Neural cell (in vitro differentiated cells): ENCODE results near the gene CACNA1C.

Experiments
- EP300 ChIP-seq: fragments of 450-650 bp; conservative IDR thresholded peaks from 2 replicates; pipeline ENCODE4 v1.6.1; 2014; ENCODE audit warnings: antibody characterized with exemption, mild to moderate bottlenecking, moderate library complexity; ENCODE audit not compliant: poor library complexity, severe bottlenecking
- EZH2 ChIP-seq: fragments of 200-600, 300-800 bp; shearing (Covaris generic), sonication (generic); IDR thresholded peaks from 2 replicates; pipeline ENCODE4 v1.6.1; 2014; ENCODE audit warnings: antibody characterized with exemption, low read length, borderline replicate concordance, mild to moderate bottlenecking; ENCODE audit not compliant: insufficient read depth, poor library complexity, severe bottlenecking
- MXI1 ChIP-seq: fragments of 450-650 bp; conservative IDR thresholded peaks from 2 replicates; pipeline ENCODE4 v1.6.1; 2014; ENCODE audit warnings: antibody characterized with exemption, mild to moderate bottlenecking; ENCODE audit not compliant: poor library complexity, severe bottlenecking
- POLR2AphosphoS5 ChIP-seq: IDR thresholded peaks from 2 replicates; pipeline ENCODE4 v1.6.1; 2012
- RAD21 ChIP-seq: fragments of 450-650 bp; conservative IDR thresholded peaks from 2 replicates; pipeline ENCODE4 v1.6.1; 2014; ENCODE audit warnings: antibody characterized with exemption, mild to moderate bottlenecking, moderate library complexity
- TF ChIP-seq, protein P1 (sequence below): fragments of 450-650 bp; IDR thresholded peaks from 2 replicates; pipeline ENCODE4 v1.5.1; 2014; ENCODE audit warnings: antibody characterized with exemption, mild to moderate bottlenecking, moderate library complexity; ENCODE audit not compliant: poor library complexity, severe bottlenecking
- TF ChIP-seq, protein P2 (sequence below): IDR thresholded peaks from 2 replicates; pipeline ENCODE4 v1.6.1; 2012; ENCODE audit warnings: borderline replicate concordance

DNA sequence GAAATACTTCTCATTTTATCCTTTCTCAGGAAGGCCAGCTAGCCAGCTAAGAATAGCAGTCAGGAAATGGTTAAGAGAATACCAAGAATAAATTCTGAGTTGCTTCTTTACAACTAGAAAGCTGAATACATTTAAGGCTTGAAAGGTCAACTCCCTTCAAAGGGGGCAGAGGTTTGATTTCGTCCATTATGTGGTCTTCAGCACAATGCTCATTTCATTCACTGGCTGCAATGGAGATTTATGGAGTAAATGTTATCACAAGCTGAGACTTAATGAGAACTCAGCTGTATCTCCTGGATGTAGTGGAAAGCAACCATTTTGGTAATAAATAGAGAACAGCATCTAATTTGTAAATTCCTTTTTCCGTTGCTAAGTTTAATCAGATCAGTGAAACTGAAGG lies 477.0 kb downstream of the CACNA1C start:
- TF ChIP-seq, protein P1, sequence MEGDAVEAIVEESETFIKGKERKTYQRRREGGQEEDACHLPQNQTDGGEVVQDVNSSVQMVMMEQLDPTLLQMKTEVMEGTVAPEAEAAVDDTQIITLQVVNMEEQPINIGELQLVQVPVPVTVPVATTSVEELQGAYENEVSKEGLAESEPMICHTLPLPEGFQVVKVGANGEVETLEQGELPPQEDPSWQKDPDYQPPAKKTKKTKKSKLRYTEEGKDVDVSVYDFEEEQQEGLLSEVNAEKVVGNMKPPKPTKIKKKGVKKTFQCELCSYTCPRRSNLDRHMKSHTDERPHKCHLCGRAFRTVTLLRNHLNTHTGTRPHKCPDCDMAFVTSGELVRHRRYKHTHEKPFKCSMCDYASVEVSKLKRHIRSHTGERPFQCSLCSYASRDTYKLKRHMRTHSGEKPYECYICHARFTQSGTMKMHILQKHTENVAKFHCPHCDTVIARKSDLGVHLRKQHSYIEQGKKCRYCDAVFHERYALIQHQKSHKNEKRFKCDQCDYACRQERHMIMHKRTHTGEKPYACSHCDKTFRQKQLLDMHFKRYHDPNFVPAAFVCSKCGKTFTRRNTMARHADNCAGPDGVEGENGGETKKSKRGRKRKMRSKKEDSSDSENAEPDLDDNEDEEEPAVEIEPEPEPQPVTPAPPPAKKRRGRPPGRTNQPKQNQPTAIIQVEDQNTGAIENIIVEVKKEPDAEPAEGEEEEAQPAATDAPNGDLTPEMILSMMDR = no peak
- TF ChIP-seq, protein P2, sequence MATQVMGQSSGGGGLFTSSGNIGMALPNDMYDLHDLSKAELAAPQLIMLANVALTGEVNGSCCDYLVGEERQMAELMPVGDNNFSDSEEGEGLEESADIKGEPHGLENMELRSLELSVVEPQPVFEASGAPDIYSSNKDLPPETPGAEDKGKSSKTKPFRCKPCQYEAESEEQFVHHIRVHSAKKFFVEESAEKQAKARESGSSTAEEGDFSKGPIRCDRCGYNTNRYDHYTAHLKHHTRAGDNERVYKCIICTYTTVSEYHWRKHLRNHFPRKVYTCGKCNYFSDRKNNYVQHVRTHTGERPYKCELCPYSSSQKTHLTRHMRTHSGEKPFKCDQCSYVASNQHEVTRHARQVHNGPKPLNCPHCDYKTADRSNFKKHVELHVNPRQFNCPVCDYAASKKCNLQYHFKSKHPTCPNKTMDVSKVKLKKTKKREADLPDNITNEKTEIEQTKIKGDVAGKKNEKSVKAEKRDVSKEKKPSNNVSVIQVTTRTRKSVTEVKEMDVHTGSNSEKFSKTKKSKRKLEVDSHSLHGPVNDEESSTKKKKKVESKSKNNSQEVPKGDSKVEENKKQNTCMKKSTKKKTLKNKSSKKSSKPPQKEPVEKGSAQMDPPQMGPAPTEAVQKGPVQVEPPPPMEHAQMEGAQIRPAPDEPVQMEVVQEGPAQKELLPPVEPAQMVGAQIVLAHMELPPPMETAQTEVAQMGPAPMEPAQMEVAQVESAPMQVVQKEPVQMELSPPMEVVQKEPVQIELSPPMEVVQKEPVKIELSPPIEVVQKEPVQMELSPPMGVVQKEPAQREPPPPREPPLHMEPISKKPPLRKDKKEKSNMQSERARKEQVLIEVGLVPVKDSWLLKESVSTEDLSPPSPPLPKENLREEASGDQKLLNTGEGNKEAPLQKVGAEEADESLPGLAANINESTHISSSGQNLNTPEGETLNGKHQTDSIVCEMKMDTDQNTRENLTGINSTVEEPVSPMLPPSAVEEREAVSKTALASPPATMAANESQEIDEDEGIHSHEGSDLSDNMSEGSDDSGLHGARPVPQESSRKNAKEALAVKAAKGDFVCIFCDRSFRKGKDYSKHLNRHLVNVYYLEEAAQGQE = no peak
- no peak for TF ChIP-seq EZH2
- no peak for TF ChIP-seq POLR2AphosphoS5
- no peak for TF ChIP-seq MXI1
- no peak for TF ChIP-seq EP300
- TF ChIP-seq RAD21 = no peak
